GM12878 (cell line): ENCODE data around the gene PPP5C. TPM values are rescaled to one million over a fixed set of nuclear protein-coding genes. Genes with fewer than 3 reads are reported as not detected.

ENCODE experiments used
- ATAC-seq: fragments of 200-7000 bp; cut with Tn5 transposase; 3 replicates; pipeline ENCODE4 v1.9.1; 2020; ENCODE audit warnings: mild to moderate bottlenecking, moderate library complexity
- BruUV-seq: library from RNA; stranded (reverse); fragments of 400-500 nt; replicated peaks from 2 replicates; lab custom pipeline; 2021; lab: Mats Ljungman, UMichigan
- CTCF ChIA-PET: fragments of 300-600 bp; sonication (Branson Sonifier 250); formaldehyde crosslinking; extraction: SDS; loops from one replicate; lab custom pipeline; 2021; ENCODE audit warnings: inconsistent platforms; lab: Yijun Ruan, JAX
- POLR2A ChIA-PET: fragments of 350-600 bp; formaldehyde crosslinking; extraction: SDS; loops from one replicate; lab custom pipeline; 2021; ENCODE audit warnings: inconsistent platforms; lab: Charles Lee
- RAD21 ChIA-PET: fragments of 300-600 bp; sonication (Branson Sonifier 250); formaldehyde crosslinking; loops from one replicate; lab custom pipeline; 2023; ENCODE audit warnings: antibody characterized with exemption; ENCODE audit not compliant: unreplicated experiment; lab: Charles Lee
- SMC1A ChIA-PET: fragments of 300-600 bp; sonication (Branson Sonifier 250); formaldehyde crosslinking; loops from one replicate; lab custom pipeline; 2023; ENCODE audit not compliant: unreplicated experiment, uncharacterized antibody; lab: Charles Lee
- DNase-seq: peaks from one replicate; pipeline ENCODE4 v3.0.0-alpha.2; 2011; ENCODE audit warnings: low read depth, low spot score
- FAIRE-seq: peaks from 3 replicates; lab custom pipeline; 2011; peaks lifted over from hg19 to GRCh38; lab: Jason Lieb, UNC
- H2AFZ ChIP-seq: 2 replicates; pipeline ENCODE4 v1.6.0; 2011; ENCODE audit warnings: low read depth, low read length, control low read depth; ENCODE audit not compliant: control insufficient read depth
- H3K27ac ChIP-seq: 2 replicates; pipeline ENCODE4 v1.5.1; 2011; ENCODE audit warnings: control low read depth; ENCODE audit not compliant: control insufficient read depth, insufficient read depth
- H3K27me3 ChIP-seq, 2 experiments: replicated peaks in 1 of 2; 2 replicates each; pipeline versions ENCODE4 v1.6.0 to v1.6.1; 2011; ENCODE audit warnings: low read length in 1 of 2; ENCODE audit not compliant: control insufficient read depth in 2 of 2, insufficient read depth in 2 of 2
- H3K36me3 ChIP-seq, 2 experiments: 2 replicates each; pipeline ENCODE4 v1.5.1; 2011; ENCODE audit warnings: low read length in 1 of 2; ENCODE audit not compliant: control insufficient read depth in 2 of 2, insufficient read depth in 2 of 2
- H3K4me1 ChIP-seq: 2 replicates; pipeline ENCODE4 v1.6.1; 2011; ENCODE audit warnings: mild to moderate bottlenecking, low read length, moderate library complexity, mixed read lengths; ENCODE audit not compliant: control insufficient read depth, insufficient read depth
- H3K4me2 ChIP-seq: 2 replicates; pipeline ENCODE4 v1.6.0; 2011; ENCODE audit warnings: control low read depth; ENCODE audit not compliant: control insufficient read depth, insufficient read depth
- H3K4me3 ChIP-seq: fragments of 200-600 bp; sonication (generic); 2 replicates; pipeline ENCODE4 v1.5.1; 2016
- H3K79me2 ChIP-seq: 2 replicates; pipeline ENCODE4 v1.6.0; 2011; ENCODE audit warnings: low read length; ENCODE audit not compliant: control insufficient read depth, insufficient read depth
- H3K9ac ChIP-seq: 2 replicates; pipeline ENCODE4 v1.8.0; 2011; ENCODE audit warnings: low read length, control low read depth, mixed read lengths; ENCODE audit not compliant: control insufficient read depth, insufficient read depth
- H3K9me3 ChIP-seq: replicated peaks from 3 replicates; pipeline ENCODE4 v1.5.1; 2011; ENCODE audit warnings: mild to moderate bottlenecking, low read length; ENCODE audit not compliant: control insufficient read depth, insufficient read depth
- H4K20me1 ChIP-seq: 2 replicates; pipeline ENCODE4 v1.6.0; 2011; ENCODE audit not compliant: control insufficient read depth, insufficient read depth
- ASH2L ChIP-seq: fragments of 300-600, 200-600 bp; sonication (generic); IDR thresholded peaks from 2 replicates; pipeline ENCODE4 v1.6.1; 2017; ENCODE audit warnings: low read depth, mild to moderate bottlenecking, borderline replicate concordance
- BCL11A ChIP-seq: IDR thresholded peaks from 2 replicates; pipeline ENCODE4 v1.6.1; 2011; ENCODE audit warnings: low read depth, low read length
- CREB1 ChIP-seq: IDR thresholded peaks from 2 replicates; pipeline ENCODE4 v1.6.1; 2012; ENCODE audit warnings: low read depth, mild to moderate bottlenecking, inconsistent platforms
- CREM ChIP-seq: IDR thresholded peaks from 2 replicates; pipeline ENCODE4 v1.6.1; 2014; ENCODE audit warnings: antibody characterized with exemption, low read depth
- EED ChIP-seq: sonication (generic); IDR thresholded peaks from 2 replicates; pipeline ENCODE4 v1.6.1; 2016; ENCODE audit warnings: antibody characterized with exemption, low read depth
- HCFC1 ChIP-seq: fragments of 150-350 bp; IDR thresholded peaks from 2 replicates; pipeline ENCODE4 v1.6.1; 2014; ENCODE audit warnings: low read length
- MXI1 ChIP-seq: fragments of 150-350 bp; IDR thresholded peaks from 2 replicates; pipeline ENCODE4 v1.6.1; 2011; ENCODE audit warnings: low read depth, mild to moderate bottlenecking, inconsistent platforms, low read length, improper control_type of control experiment
- NBN ChIP-seq: fragments of 450-650 bp; IDR thresholded peaks from 2 replicates; pipeline ENCODE4 v1.6.1; 2016
- POU2F2 ChIP-seq: IDR thresholded peaks from 3 replicates; pipeline ENCODE4 v1.6.1; 2011; ENCODE audit warnings: low read depth, mild to moderate bottlenecking, low read length, borderline replicate concordance
- SUPT20H ChIP-seq: IDR thresholded peaks from 2 replicates; pipeline ENCODE4 v1.6.1; 2011; ENCODE audit warnings: low read depth, mild to moderate bottlenecking, low read length, moderate library complexity, borderline replicate concordance; ENCODE audit not compliant: control insufficient read depth
- TARDBP ChIP-seq: IDR thresholded peaks from 2 replicates; pipeline ENCODE4 v1.6.1; 2016; ENCODE audit warnings: borderline replicate concordance
- WRNIP1 ChIP-seq: IDR thresholded peaks from 2 replicates; pipeline ENCODE4 v1.6.1; 2011; ENCODE audit warnings: low read depth, low read length, improper control_type of control experiment, borderline replicate concordance
- WGBS: methylation state at CpG from one replicate; pipeline ENCODE4 v1.1.6; 2016; ENCODE audit warnings: low lambda C conversion rate; ENCODE audit not compliant: insufficient replicate concordance, insufficient coverage; ENCODE audit errors: missing lambda C conversion rate; 5-methylcytosine and 5-hydroxymethylcytosine counted together
- in situ Hi-C: fragments of 300-500 bp; cut with MboI; formaldehyde crosslinking; loops from 9 replicates; pipeline ENCODE4 v1.14.3; 2018; ENCODE audit warnings: mixed read lengths
- intact Hi-C: fragments of 100-400 bp; cut with micrococcal nuclease; formaldehyde crosslinking; loops from one replicate; pipeline ENCODE4 v1.14.2; 2022; ENCODE audit not compliant: unreplicated experiment
- polyA plus RNA-seq, 11 experiments: library from polyadenylated mRNA; depleted of rRNA in 4 of 11; unstranded in 6 of 11; stranded (reverse) in 5 of 11; fragments of >200 nt; fragmentation: Nextera tagmentation in 4 of 11; fragmentation: Illumina TruSeq in 1 of 11; extraction: Ambion mirVana in 4 of 11; extraction: Trizol in 1 of 11; gene quantifications; 1 replicate in 1 of 11; 2 replicates in 10 of 11; pipeline versions ENCODE4 v1.2.1 to v1.2.3, GENCODE V29; 2011 to 2016; ENCODE audit warnings: inconsistent platforms in 2 of 11, missing spikeins in 2 of 11, low read depth in 1 of 11
- total RNA-seq, 4 experiments: library from RNA; depleted of rRNA in 3 of 4; stranded (reverse); fragments of >200 nt in 3 of 4; fragmentation: Illumina TruSeq in 1 of 4; extraction: Trizol in 1 of 4; gene quantifications; 2 replicates each; pipeline versions ENCODE4 v1.2.1 to v1.2.3, GENCODE V29; 2013 to 2021
- TF ChIP-seq, protein P1 (sequence below): fragments of 450-650 bp; IDR thresholded peaks from 2 replicates; pipeline ENCODE4 v1.6.1; 2016; ENCODE audit warnings: mild to moderate bottlenecking, moderate library complexity, borderline replicate concordance
- TF ChIP-seq, protein P2 (sequence below): IDR thresholded peaks from 2 replicates; pipeline ENCODE4 v1.6.1; 2011; ENCODE audit warnings: low read depth, mild to moderate bottlenecking, low read length, moderate library complexity, borderline replicate concordance; ENCODE audit errors: extremely low read depth

PPP5C gene
- total and polyA plus RNA-seq, 10 of the 15 experiments (the other 5 are each of a cell fraction or from before 2014, with no cell fraction given): 1.1 to 154 (median 94.5) TPM

DNA sequence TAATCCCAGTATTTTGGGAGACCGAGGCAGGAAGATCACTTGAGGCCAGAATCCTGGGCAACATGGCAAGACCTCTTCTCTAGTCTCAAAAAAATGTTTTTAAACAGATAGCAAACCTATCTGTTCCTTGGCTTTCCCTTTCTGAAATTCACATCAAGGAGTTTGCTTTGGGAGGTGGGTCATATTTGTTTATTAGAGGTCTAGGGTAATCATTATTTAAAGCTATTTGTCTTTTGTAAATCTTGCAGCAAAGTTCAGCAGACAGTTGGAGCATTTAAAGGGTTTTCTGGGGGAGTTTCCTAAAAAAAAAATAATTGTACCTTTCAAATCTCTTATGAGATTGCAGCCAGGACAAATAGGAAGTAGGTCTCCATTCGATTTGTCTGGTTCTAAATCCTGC is 17.5 kb downstream of the PPP5C start:
- in situ Hi-C loops (no loop called here), intact Hi-C loops (no loop called here)
- ChIA-PET SMC1A (interaction anchor here (0.6 kb wide), 2 partner anchors 17 to 338 kb away, joined by 3 read pairs; no protein-coding TSS in a partner anchor), POLR2A (interaction anchor here (0.5 to 0.6 kb wide), 3 partner anchors 82 to 594 kb away, joined by 3 to 4 read pairs (median 3); no protein-coding TSS in a partner anchor), CTCF (interaction anchor here (1.0 kb wide), 1 partner anchor 8 kb away, joined by 3 read pairs; no protein-coding TSS in a partner anchor), RAD21 (no interaction called here)
- DNase-seq (no peak), ATAC-seq (no peak), FAIRE-seq (no peak)
- Histone ChIP-seq H3K4me2 (no peak overlapping the region), H3K4me3 (no peak overlapping the region), H4K20me1 (no peaks in the 10 kb centered on the region), H3K27me3 (no peaks in the 10 kb centered on the region), H3K9ac (no peak overlapping the region), H3K27ac (no peak overlapping the region), H3K4me1 (no peaks in the 10 kb centered on the region), H3K9me3 (no peaks in the 10 kb centered on the region), H3K79me2 (peaks cover 10% of the 10 kb centered on the region), H2AFZ (no peak overlapping the region), H3K36me3 (peaks cover 19 to 22% of the 10 kb centered on the region in 2 experiments)
- 100% methylated on average over 2 of the region's 2 CpGs for WGBS
- no peak for TF ChIP-seq NBN
- no peak for TF ChIP-seq SUPT20H
- no peak for TF ChIP-seq CREB1
- no TSS peak for BruUV-seq

DNA sequence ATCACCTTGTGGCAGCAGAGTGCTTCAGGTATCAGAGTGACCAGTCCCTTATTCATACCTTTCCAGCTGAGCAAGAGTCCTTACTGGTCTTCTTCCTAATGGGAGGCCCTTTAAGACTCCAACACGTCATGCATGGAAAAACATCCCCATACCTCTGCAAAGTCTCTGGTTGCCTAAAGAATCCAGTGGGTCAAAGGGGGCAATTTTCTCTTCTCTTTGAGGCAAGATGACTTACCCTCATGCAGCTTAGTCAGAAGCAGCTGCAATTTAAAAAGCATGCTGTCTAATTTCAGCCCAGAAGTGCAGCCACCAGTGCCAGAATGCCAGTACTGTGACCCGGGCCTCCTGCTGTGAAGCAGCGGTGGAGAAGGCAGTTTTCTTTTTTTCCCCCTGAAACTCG is 18.7 kb downstream of the PPP5C start:
- ChIA-PET CTCF (no interaction called here), RAD21 (no interaction called here), SMC1A (no interaction called here), POLR2A (no interaction called here)
- TF ChIP-seq HCFC1: no peak
- no peak for TF ChIP-seq CREM
- TF ChIP-seq POU2F2: no peak
- no peak for TF ChIP-seq WRNIP1
- no peak for TF ChIP-seq ASH2L
- TF ChIP-seq, protein P1, sequence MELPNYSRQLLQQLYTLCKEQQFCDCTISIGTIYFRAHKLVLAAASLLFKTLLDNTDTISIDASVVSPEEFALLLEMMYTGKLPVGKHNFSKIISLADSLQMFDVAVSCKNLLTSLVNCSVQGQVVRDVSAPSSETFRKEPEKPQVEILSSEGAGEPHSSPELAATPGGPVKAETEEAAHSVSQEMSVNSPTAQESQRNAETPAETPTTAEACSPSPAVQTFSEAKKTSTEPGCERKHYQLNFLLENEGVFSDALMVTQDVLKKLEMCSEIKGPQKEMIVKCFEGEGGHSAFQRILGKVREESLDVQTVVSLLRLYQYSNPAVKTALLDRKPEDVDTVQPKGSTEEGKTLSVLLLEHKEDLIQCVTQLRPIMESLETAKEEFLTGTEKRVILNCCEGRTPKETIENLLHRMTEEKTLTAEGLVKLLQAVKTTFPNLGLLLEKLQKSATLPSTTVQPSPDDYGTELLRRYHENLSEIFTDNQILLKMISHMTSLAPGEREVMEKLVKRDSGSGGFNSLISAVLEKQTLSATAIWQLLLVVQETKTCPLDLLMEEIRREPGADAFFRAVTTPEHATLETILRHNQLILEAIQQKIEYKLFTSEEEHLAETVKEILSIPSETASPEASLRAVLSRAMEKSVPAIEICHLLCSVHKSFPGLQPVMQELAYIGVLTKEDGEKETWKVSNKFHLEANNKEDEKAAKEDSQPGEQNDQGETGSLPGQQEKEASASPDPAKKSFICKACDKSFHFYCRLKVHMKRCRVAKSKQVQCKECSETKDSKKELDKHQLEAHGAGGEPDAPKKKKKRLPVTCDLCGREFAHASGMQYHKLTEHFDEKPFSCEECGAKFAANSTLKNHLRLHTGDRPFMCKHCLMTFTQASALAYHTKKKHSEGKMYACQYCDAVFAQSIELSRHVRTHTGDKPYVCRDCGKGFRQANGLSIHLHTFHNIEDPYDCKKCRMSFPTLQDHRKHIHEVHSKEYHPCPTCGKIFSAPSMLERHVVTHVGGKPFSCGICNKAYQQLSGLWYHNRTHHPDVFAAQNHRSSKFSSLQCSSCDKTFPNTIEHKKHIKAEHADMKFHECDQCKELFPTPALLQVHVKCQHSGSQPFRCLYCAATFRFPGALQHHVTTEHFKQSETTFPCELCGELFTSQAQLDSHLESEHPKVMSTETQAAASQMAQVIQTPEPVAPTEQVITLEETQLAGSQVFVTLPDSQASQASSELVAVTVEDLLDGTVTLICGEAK: no peak
- TF ChIP-seq MXI1: no peak
- no peak for TF ChIP-seq EED
- no peak for TF ChIP-seq TARDBP
- no peak for TF ChIP-seq SUPT20H
- TF ChIP-seq, protein P2, sequence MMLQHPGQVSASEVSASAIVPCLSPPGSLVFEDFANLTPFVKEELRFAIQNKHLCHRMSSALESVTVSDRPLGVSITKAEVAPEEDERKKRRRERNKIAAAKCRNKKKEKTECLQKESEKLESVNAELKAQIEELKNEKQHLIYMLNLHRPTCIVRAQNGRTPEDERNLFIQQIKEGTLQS: no peak
- TF ChIP-seq BCL11A: no peak
- intact Hi-C loops (no loop called here), in situ Hi-C loops (no loop called here)
- no peak overlapping the region for H3K4me3 ChIP-seq
- H3K36me3 ChIP-seq: peaks cover 21 to 25% of the 10 kb centered on the region in 2 experiments
- DNase-seq: no peak
- H3K4me1 ChIP-seq: no peaks in the 10 kb centered on the region
- no peak overlapping the region for H3K4me2 ChIP-seq
- H3K79me2 ChIP-seq: peaks cover 13% of the 10 kb centered on the region
- no peaks in the 10 kb centered on the region for H3K9me3 ChIP-seq
- H2AFZ ChIP-seq: no peak overlapping the region
- H3K9ac ChIP-seq: no peak overlapping the region
- no peak overlapping the region for H3K27ac ChIP-seq
- ATAC-seq: no peak
- no peaks in the 10 kb centered on the region for H3K27me3 ChIP-seq
- no peaks in the 10 kb centered on the region for H4K20me1 ChIP-seq
- 74% methylated on average over 4 of the region's 4 CpGs for WGBS
- FAIRE-seq: no peak
- TSS peak; percentile 4 for BruUV-seq
